GM21381 (cell line): ENCODE data around the gene FMNL1.
"Not testable (repeated sequence)": the region's sequence is repeated elsewhere in the genome, so short reads cannot be mapped to it uniquely, and the experiment has no call there.

Experiments
- ATAC-seq: cut with Tn5 transposase; IDR thresholded peaks from one replicate; pipeline ENCODE4 v1.9.1; 2021; ENCODE audit warnings: mild to moderate bottlenecking, moderate library complexity; ENCODE audit not compliant: unreplicated experiment

Gene FMNL1

GRCh38 chr17:45221081-45222013, at the start of gene FMNL1:
Gene FMNL1, plus strand, starts transcription at chr17:45221885. Its CDS starts 240 bp downstream, at chr17:45222125.
- ATAC-seq = no peak

DNA sequence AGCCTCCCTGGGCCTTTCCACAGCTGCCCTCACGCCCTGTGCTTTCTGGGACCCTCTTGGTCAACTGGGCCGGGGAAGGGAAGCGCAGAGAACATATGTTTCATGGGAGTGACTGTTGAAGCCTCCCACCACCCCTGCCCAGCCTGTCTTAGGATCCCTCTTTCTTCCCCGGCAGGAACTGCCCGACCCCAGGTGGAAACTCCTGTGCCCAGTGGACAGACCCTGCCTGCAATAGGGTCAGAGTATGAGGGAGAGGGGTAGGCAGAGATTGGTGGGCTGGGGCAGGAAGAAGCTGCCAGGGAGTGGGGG, 49.5 kb upstream of the FMNL1 start:
- ATAC-seq = no peak

DNA sequence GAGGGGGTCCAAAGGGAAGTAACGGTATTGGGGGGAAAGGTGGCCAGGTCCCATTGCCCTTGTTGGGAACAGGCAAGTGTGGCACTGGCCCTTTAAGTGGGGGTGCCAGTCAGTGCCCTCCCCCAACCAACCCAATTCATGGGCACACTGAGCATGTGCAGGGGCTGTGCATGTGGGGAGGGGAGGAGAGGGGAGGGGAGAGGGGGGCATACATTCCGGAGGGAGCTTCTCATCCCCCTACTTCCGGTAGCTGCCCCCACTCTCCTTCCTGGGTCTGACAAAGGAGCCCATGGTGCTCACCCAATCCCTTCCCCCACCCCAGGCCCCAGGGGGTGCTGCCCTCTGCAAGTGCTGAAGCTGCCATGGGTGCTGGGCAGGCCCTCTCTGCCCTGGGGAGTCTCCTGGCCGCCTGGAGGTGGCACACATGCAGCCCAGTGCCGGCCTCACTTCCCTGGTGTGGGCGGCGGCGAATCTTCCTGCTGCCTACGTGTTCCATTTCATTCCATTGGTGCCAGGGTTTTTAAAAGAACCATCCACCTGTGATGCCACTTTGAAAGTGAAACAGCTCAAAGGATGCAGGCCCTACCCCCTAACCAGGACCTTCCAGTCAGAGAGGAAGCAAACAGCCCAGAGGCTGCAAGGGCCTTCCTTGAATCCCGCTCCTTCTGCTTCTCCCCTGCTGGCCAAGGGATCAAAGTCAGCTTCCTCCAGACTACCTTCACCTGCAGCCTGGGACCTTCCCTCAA, 49.0 kb upstream of the FMNL1 start:
- no peak for ATAC-seq

DNA sequence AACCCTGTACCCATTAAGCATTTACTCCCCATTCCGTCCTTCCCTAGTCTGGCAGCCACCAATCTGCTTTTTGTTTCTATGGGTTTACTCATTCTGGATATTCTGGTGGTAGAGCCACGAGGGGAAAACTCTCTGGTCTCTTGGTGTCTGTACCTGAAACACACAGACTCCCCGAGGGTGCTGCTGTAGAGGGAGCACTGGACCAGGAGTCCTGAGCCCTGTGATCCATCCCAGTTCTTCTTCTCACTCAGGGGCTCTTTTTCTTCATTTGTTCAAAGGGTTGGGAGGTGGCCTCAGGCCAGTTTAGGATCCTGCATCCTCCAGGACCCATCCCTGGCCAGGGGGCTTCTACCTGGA, 45.9 kb upstream of the FMNL1 start:
- ATAC-seq = no peak

DNA sequence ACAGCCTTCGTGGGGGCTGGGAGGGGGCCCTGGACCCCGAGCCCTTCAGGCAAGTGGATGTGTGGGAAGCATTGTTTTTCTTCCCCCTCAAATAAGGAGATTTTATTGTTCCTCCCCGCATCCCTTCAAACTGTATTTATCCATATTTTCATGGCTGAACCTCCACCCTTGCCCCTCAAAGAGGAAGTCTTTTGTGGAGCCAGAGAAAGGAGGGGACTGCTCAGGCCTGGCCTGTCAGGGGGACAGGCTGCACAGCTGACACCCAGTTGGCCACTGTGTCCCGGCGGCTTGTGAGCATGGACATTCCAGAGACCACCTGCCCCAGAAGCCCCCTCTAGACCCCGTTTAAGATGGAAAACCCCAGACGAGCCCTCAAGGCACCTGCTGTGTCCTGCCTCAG, 44.1 kb upstream of the FMNL1 start:
- ATAC-seq = no peak

DNA sequence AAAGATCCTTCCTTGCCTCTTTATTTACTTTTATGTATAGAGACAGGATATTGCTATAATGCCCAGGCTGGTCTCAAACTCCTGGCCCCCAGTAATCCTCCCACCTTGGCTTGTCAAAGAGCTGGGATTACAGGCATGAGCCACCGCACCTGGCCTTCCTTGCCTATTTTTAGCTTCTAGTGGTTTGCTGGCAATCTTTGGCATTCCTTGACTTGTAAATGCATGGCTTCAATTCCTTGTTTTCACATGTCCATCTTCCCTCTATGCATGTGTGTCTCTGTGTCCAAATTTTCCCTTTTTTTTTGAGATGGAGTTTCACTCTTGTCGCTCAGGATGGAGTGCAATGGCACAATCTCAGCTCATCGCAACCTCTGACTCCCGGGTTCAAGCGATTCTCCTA, 37.5 kb upstream of the FMNL1 start:
- no peak for ATAC-seq

DNA sequence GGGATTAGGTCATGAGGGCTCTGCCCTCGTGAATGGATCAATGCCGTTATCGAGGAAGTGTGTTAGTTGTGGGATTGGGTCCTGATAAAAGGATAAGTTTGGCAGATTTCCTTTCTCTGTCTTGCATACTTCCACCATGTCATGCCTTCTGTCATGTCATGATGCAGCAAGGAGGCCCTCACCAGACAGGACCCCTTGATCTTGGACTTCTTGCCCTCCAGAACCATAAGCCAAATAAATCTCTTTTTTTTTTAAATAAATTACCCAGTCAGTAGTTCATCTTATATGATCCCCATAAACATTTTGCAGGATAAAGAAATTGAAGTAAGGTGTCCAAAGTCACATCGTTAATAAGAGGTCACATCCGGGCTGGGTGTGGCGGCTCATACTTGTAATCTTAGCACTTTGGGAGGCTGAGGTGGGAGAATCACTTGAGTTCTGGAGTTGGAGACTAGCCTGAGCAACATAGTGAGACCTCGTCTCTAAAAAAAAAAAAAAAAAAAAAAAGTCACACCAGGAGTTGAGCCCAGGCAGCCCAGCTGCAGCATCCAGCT, 34.8 kb upstream of the FMNL1 start:
- no peak for ATAC-seq

DNA sequence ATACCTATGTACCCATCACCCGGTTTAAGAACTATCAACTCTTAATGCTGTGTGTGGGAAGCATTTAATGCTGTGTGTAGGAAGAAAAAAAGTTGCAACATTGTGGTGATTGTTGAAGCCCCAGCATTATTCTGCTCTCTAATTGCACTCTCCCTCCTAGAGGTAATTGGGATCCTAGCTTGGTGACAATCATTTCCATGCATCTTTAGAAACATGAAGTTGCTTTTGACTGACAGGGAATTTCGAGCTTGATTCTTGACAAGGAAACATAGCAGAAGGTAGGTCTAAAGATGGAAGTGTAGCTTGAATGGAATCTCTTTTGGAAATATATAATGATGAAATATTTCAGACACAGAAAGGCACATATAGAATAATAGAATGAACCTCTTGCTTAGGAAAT, 32.7 kb upstream of the FMNL1 start:
- ATAC-seq = no peak

DNA sequence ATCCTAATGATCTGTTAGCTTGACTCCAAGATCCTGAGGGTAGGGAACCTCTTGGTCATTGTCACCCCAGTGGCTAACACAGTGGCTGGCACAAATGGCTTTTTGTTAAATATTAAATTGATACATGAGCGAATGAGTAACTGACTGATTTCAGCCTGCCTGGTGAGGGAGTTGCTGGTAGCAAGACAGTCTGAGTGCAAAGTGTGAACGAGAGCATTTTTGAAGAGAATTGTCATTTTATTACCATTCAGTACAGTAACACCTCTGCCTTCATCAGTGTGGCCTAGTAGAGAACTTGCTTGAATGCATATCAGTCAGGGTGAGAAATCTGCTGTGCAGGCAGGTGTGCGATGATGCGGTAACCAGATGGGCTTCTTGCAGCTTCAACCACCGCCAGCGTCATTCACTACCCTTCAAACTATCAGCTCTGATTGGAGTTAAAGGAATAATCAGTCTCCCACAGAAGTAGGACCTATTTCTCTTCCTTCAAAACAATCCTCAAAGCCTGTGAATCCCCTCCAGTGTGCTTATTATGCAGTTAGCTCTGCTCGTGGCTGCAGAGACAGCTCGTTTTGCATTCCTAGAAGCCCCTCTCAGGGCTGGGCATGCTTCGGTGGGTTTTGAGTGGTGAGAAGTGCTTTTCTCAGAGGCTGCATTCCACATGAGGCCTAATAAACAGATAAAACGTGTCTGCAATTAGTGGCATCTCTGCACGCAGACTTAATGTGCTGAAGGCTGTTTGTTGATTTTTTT, 31.0 kb upstream of the FMNL1 start:
- ATAC-seq = no peak

GRCh38 chr17:45195424-45195823, 26.3 kb upstream of the FMNL1 start:
- no peak for ATAC-seq

- no peak for ATAC-seq
Measured at GRCh38 chr17:45197108-45197507, 24.6 kb upstream of the FMNL1 start.

- peak; percentile 88 for ATAC-seq
Measured at GRCh38 chr17:45197555-45198334, 23.9 kb upstream of the FMNL1 start.

DNA sequence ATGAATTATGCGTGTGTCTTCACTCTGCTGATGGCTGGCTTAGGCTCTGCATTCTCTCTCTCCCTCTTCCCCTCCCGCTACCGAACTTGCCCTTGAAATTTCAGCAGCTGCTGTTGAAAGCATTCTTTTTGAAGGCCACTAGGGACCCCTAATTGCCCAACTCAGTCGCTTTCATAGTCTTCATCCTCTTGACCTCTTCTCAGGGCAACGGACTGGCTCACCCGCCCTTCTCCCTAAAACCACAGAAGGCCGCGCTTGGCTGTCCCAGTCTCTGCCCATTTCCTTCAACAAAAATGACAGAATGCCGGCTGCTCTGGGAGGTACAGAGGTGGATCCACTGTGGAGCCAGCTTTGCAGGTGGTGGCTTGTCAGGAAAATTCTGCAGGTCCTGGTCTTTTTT, 21.0 kb upstream of the FMNL1 start:
- no peak for ATAC-seq

- no peak for ATAC-seq
Measured at GRCh38 chr17:45201457-45201856, 20.2 kb upstream of the FMNL1 start.

GRCh38 chr17:45201880-45202279, 19.8 kb upstream of the FMNL1 start:
- ATAC-seq = not testable (repeated sequence)

- no peak for ATAC-seq
Measured at GRCh38 chr17:45218895-45219661, 2.6 kb upstream of the FMNL1 start.

- no peak for ATAC-seq
Measured at GRCh38 chr17:45220079-45220478, 1.6 kb upstream of the FMNL1 start.

DNA sequence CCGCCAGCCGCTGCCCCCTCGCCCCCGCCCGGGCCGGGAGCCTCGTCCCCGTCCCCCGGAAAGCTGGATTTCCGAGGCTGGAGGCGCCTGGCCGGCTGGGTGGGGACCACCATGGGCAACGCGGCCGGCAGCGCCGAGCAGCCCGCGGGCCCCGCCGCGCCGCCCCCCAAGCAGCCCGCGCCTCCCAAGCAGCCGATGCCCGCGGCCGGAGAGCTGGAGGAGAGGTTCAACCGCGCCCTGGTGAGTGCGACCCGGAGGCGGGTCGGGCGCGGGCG, 266 bp downstream of the FMNL1 start:
- no peak for ATAC-seq

GRCh38 chr17:45222289-45222995, 757 bp downstream of the FMNL1 start:
- ATAC-seq = no peak
